BLaER1 (cell line): ENCODE results near the gene GOSR2.
"Not testable (repeated sequence)": the region's sequence is repeated elsewhere in the genome, so short reads cannot be mapped to it uniquely, and the experiment has no call there.

Source experiments
- H3K27ac ChIP-seq: shearing (Covaris generic); formaldehyde crosslinking; 2 replicates; pipeline ENCODE4 v1.8.1; 2022
- H3K27me3 ChIP-seq: shearing (Covaris generic); formaldehyde crosslinking; 2 replicates; pipeline ENCODE4 v1.8.1; 2022
- H3K36me3 ChIP-seq: shearing (Covaris generic); formaldehyde crosslinking; 2 replicates; pipeline ENCODE4 v1.8.1; 2022
- H3K4me1 ChIP-seq: shearing (Covaris generic); formaldehyde crosslinking; 2 replicates; pipeline ENCODE4 v1.8.1; 2022
- H3K4me2 ChIP-seq: shearing (Covaris generic); formaldehyde crosslinking; 2 replicates; pipeline ENCODE4 v1.8.1; 2022
- H3K4me3 ChIP-seq: shearing (Covaris generic); formaldehyde crosslinking; 2 replicates; pipeline ENCODE4 v1.8.1; 2022
- H3K9ac ChIP-seq: shearing (Covaris generic); formaldehyde crosslinking; 2 replicates; pipeline ENCODE4 v1.8.1; 2022
- H3K9me3 ChIP-seq: shearing (Covaris generic); formaldehyde crosslinking; 2 replicates; pipeline ENCODE4 v1.8.1; 2022
- H4K20me1 ChIP-seq: shearing (Covaris generic); formaldehyde crosslinking; 2 replicates; pipeline ENCODE4 v1.8.1; 2022
- Cebpa-rat ChIP-seq: shearing (Covaris generic); IDR thresholded peaks from 2 replicates; pipeline ENCODE4 v1.8.1; 2022

The GOSR2 gene

GRCh38 chr17:46908068-46908737 is 14.8 kb upstream of the GOSR2 start:
- Histone ChIP-seq H3K4me3 (no peak overlapping the region), H3K4me2 (no peak overlapping the region), H3K9me3 (no peaks in the 10 kb centered on the region), H3K4me1 (peaks cover 7% of the 10 kb centered on the region), H3K27me3 (no peaks in the 10 kb centered on the region), H3K9ac (no peak overlapping the region), H3K36me3 (no peaks in the 10 kb centered on the region), H3K27ac (no peak overlapping the region), H4K20me1 (no peaks in the 10 kb centered on the region)
- no peak for TF ChIP-seq Cebpa-rat

GRCh38 chr17:46910179-46910927 is 12.6 kb upstream of the GOSR2 start:
- Histone ChIP-seq H3K4me2 (no peak overlapping the region), H3K27ac (no peak overlapping the region), H3K4me3 (no peak overlapping the region), H4K20me1 (no peaks in the 10 kb centered on the region), H3K27me3 (no peaks in the 10 kb centered on the region), H3K4me1 (peaks cover 7% of the 10 kb centered on the region), H3K36me3 (no peaks in the 10 kb centered on the region), H3K9ac (no peak overlapping the region), H3K9me3 (no peaks in the 10 kb centered on the region)
- no peak for TF ChIP-seq Cebpa-rat

DNA sequence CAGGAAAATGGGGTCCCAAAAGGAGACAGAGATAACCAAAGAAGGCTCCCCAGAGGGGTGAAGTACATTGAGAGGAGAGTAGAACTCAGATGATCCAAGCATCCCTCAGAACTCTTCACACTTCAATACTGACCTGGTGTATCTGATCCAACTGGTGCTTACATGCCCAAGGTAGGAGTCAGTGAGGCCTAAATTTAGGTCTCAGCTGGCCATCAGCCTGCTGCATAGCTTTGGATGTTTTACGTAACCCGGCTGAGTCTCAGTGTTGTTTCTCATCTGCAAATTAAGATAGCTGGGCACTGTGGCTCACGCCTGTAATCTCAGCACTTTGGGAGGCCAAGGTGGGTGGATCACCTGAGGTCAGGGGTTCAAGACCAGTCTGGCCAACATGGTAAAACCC is 11.6 kb upstream of the GOSR2 start:
- Histone ChIP-seq H3K9me3 (no peaks in the 10 kb centered on the region), H3K27me3 (no peaks in the 10 kb centered on the region), H3K36me3 (no peaks in the 10 kb centered on the region), H3K27ac (no peak overlapping the region), H3K4me3 (no peak overlapping the region), H3K4me2 (no peak overlapping the region), H4K20me1 (no peaks in the 10 kb centered on the region), H3K4me1 (no peaks in the 10 kb centered on the region), H3K9ac (no peak overlapping the region)
- TF ChIP-seq Cebpa-rat, result no peak

GRCh38 chr17:46915596-46915995 is 7.4 kb upstream of the GOSR2 start:
- Histone ChIP-seq H3K4me3 (no peak overlapping the region), H3K4me1 (no peaks in the 10 kb centered on the region), H3K9ac (no peak overlapping the region), H3K4me2 (no peak overlapping the region), H3K9me3 (no peaks in the 10 kb centered on the region), H3K27me3 (no peaks in the 10 kb centered on the region), H4K20me1 (no peaks in the 10 kb centered on the region), H3K36me3 (no peaks in the 10 kb centered on the region), H3K27ac (no peak overlapping the region)
- TF ChIP-seq Cebpa-rat, result no peak

GRCh38 chr17:46916211-46916610 is 6.7 kb upstream of the GOSR2 start:
- H3K27me3 ChIP-seq, result no peaks in the 10 kb centered on the region

GRCh38 chr17:46916623-46917022 is 6.3 kb upstream of the GOSR2 start:
- no peak overlapping the region for H3K4me3 ChIP-seq
- H3K4me2 ChIP-seq, result no peak overlapping the region
- no peaks in the 10 kb centered on the region for H3K36me3 ChIP-seq
- no peaks in the 10 kb centered on the region for H3K9me3 ChIP-seq
- no peaks in the 10 kb centered on the region for H3K27me3 ChIP-seq
- H4K20me1 ChIP-seq, result no peaks in the 10 kb centered on the region
- no peak for TF ChIP-seq Cebpa-rat
- no peak overlapping the region for H3K27ac ChIP-seq
- H3K4me1 ChIP-seq, result no peaks in the 10 kb centered on the region
- no peak overlapping the region for H3K9ac ChIP-seq

More at GRCh38 chr17:46916211-46916610, 6.7 kb upstream of the GOSR2 start:
- H3K4me2 ChIP-seq, result no peak overlapping the region
- no peak overlapping the region for H3K4me3 ChIP-seq
- no peaks in the 10 kb centered on the region for H3K9me3 ChIP-seq
- H3K4me1 ChIP-seq, result no peaks in the 10 kb centered on the region
- H3K36me3 ChIP-seq, result no peaks in the 10 kb centered on the region
- no peak for TF ChIP-seq Cebpa-rat
- H3K9ac ChIP-seq, result no peak overlapping the region
- H4K20me1 ChIP-seq, result no peaks in the 10 kb centered on the region
- no peak overlapping the region for H3K27ac ChIP-seq

GRCh38 chr17:46917041-46917440 is 5.9 kb upstream of the GOSR2 start:
- Histone ChIP-seq H3K9ac (no peak overlapping the region), H3K27ac (no peak overlapping the region), H3K36me3 (no peaks in the 10 kb centered on the region), H3K4me2 (no peak overlapping the region), H4K20me1 (no peaks in the 10 kb centered on the region), H3K27me3 (no peaks in the 10 kb centered on the region), H3K9me3 (no peaks in the 10 kb centered on the region), H3K4me1 (no peaks in the 10 kb centered on the region), H3K4me3 (no peak overlapping the region)
- TF ChIP-seq Cebpa-rat, result no peak

GRCh38 chr17:46917516-46917915 is 5.4 kb upstream of the GOSR2 start:
- no peak overlapping the region for H3K4me2 ChIP-seq
- H3K36me3 ChIP-seq, result no peaks in the 10 kb centered on the region
- no peaks in the 10 kb centered on the region for H3K4me1 ChIP-seq
- H3K4me3 ChIP-seq, result no peak overlapping the region
- TF ChIP-seq Cebpa-rat, result no peak
- H3K27me3 ChIP-seq, result no peaks in the 10 kb centered on the region
- no peak overlapping the region for H3K9ac ChIP-seq
- H4K20me1 ChIP-seq, result no peaks in the 10 kb centered on the region
- no peaks in the 10 kb centered on the region for H3K9me3 ChIP-seq
- H3K27ac ChIP-seq, result no peak overlapping the region

GRCh38 chr17:46921962-46922361 is 998 bp upstream of the GOSR2 start:
- H3K9ac ChIP-seq, H3K27me3 ChIP-seq, H3K4me3 ChIP-seq, H3K4me2 ChIP-seq, H3K9me3 ChIP-seq, H3K36me3 ChIP-seq, H3K27ac ChIP-seq: not testable (repeated sequence)
- peaks cover 26% of the 10 kb centered on the region for H3K4me1 ChIP-seq
- peaks cover 39% of the 10 kb centered on the region for H4K20me1 ChIP-seq

DNA sequence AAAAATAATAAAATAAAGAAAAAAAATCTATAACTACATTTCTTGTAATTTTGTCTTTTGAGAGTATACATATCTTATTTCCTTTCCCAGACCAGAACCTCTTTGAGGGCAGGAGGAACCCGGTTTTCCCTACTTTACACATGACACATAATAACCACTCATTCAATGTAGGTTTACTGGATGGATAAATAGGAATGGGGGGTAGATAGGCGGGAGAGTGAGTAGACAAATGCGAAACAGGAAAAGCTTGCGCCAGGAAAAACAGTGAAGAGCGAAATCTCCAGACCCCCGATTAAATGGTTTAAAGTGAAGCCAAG is 515 bp upstream of the GOSR2 start:
- H3K9me3 ChIP-seq, result no peaks in the 10 kb centered on the region
- H3K4me1 ChIP-seq, result peaks cover 31% of the 10 kb centered on the region
- peak overlapping the region; percentile 92 for H3K9ac ChIP-seq
- H3K4me2 ChIP-seq, result peak overlapping the region; percentile 91
- peak overlapping the region; percentile 79 for H3K4me3 ChIP-seq
- peak overlapping the region; percentile 95 for H3K27ac ChIP-seq
- H3K27me3 ChIP-seq, result no peaks in the 10 kb centered on the region
- no peak for TF ChIP-seq Cebpa-rat
- H4K20me1 ChIP-seq, result peaks cover 44% of the 10 kb centered on the region
- peaks cover 3% of the 10 kb centered on the region; the same call in 1 of the 2 replicates for H3K36me3 ChIP-seq
